GM12892 (cell line): Measurements from ENCODE around the gene TXNRD1.

Source experiments
- DNase-seq: peaks from one replicate; pipeline ENCODE4 v3.0.0; 2011; ENCODE audit not compliant: insufficient read length
- FAIRE-seq: peaks from 2 replicates; lab custom pipeline; 2011; peaks lifted over from hg19 to GRCh38; lab: Jason Lieb, UNC
- POLR2A ChIP-seq: IDR thresholded peaks from 2 replicates; pipeline ENCODE4 v1.6.1; 2011; ENCODE audit warnings: low read depth, low read length, control low read depth
- POLR2AphosphoS5 ChIP-seq: IDR thresholded peaks from 2 replicates; pipeline ENCODE4 v1.6.1; 2011; ENCODE audit warnings: low read depth, low read length, control low read depth
- TAF1 ChIP-seq: IDR thresholded peaks from 2 replicates; pipeline ENCODE4 v1.6.1; 2011; ENCODE audit warnings: low read depth, mild to moderate bottlenecking, control low read depth, low read length, borderline replicate concordance

TXNRD1 gene

DNA sequence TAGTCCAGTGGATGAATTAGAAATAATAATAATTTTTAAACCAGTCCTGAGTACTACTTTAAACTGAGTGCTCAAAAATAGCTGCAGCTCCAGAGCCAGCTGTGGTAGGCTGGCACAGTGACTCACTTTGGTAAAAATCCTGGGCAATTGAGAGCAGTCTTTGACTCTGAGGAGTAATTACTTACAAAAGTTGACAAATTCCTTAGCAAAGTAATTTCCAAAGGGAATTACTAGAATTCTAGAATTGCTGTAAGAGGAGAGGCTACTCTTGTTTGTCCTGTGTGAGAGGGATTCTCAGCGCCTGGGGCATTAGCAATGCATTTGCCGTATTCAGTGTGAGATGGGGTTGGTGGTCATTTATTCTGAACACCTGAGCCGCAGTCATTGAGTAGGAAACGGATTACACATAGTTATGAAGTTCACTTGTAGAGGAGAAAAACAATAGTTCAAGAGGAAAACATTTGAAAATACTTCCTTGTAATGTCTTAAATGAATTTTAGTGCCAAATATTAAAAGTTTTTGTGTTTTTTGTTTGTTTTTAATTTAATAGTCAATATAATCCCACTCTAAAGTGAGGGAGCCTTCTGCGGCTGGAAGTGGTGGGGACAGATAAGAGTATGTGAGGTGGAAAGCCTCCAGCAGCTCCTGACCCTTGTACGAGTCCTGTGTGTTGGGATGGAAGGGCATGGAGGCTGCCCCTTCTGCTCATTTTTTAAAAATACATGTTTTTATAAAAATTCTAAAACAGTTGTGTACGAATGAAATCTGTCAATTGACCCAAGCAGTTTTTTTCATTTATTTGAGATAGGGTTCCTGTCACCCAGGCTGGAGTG, 129.9 kb downstream of the TXNRD1 start:
- TF ChIP-seq TAF1: no peak
- no peak for TF ChIP-seq POLR2A
- no peak for TF ChIP-seq POLR2AphosphoS5
- FAIRE-seq: no peak
- DNase-seq: no peak

DNA sequence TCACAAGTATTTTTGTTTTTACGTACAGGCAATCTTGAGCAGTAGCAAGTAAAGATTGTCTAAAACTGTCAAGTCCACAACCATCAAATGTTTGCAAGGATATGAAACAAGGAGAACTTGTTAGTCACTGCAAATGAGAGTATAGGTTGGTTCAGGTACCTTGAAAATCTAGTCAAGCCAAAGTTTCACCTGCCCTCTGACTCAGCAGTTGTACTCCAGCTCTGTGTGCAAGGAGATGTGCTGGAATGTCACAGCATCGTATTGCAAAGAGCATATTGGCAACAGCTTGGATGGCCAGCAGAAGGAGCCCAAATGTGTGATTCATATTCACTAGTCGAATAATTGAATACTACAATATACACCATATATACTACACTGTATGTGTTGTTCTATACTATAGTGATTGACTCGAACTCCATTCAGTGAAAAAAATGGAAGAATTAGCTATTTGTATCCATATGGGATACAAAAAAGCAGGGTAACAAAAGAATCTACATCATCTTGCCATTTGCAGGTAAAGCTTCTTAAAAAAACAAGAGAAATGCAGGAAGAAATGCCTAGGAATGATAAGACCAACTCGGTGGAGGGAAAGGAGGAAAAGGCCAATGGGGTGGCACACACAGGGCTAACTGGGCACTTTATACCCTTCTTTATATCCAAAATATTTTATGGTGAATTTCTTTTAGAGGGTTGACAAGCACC, 131.9 kb downstream of the TXNRD1 start:
- FAIRE-seq (no peak), DNase-seq (no peak)
- TF ChIP-seq TAF1 (no peak), POLR2AphosphoS5 (no peak), POLR2A (no peak)

DNA sequence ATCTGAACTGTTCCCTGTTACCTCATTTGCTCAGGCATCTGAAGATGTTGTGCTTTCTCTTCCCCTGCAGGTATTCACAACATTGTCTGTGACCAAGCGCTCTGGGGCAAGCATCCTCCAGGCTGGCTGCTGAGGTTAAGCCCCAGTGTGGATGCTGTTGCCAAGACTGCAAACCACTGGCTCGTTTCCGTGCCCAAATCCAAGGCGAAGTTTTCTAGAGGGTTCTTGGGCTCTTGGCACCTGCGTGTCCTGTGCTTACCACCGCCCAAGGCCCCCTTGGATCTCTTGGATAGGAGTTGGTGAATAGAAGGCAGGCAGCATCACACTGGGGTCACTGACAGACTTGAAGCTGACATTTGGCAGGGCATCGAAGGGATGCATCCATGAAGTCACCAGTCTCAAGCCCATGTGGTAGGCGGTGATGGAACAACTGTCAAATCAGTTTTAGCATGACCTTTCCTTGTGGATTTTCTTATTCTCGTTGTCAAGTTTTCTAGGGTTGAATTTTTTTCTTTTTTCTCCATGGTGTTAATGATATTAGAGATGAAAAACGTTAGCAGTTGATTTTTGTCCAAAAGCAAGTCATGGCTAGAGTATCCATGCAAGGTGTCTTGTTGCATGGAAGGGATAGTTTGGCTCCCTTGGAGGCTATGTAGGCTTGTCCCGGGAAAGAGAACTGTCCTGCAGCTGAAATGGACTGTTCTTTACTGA, 132.9 kb downstream of the TXNRD1 start:
- no peak for TF ChIP-seq TAF1
- FAIRE-seq: no peak
- no peak for DNase-seq

DNA sequence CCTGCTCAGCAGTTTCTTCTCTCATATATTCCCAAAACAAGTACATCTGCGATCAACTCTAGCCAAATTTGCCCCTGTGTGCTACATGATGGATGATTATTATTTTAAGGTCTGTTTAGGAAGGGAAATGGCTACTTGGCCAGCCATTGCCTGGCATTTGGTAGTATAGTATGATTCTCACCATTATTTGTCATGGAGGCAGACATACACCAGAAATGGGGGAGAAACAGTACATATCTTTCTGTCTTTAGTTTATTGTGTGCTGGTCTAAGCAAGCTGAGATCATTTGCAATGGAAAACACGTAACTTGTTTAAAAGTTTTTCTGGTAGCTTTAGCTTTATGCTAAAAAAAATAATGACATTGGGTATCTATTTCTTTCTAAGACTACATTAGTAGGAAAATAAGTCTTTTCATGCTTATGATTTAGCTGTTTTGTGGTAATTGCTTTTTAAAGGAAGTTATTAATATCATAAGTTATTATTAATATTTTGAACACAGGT, 133.5 kb downstream of the TXNRD1 start:
- FAIRE-seq: no peak
- TF ChIP-seq POLR2AphosphoS5 (no peak), POLR2A (no peak), TAF1 (no peak)
- DNase-seq: no peak

DNA sequence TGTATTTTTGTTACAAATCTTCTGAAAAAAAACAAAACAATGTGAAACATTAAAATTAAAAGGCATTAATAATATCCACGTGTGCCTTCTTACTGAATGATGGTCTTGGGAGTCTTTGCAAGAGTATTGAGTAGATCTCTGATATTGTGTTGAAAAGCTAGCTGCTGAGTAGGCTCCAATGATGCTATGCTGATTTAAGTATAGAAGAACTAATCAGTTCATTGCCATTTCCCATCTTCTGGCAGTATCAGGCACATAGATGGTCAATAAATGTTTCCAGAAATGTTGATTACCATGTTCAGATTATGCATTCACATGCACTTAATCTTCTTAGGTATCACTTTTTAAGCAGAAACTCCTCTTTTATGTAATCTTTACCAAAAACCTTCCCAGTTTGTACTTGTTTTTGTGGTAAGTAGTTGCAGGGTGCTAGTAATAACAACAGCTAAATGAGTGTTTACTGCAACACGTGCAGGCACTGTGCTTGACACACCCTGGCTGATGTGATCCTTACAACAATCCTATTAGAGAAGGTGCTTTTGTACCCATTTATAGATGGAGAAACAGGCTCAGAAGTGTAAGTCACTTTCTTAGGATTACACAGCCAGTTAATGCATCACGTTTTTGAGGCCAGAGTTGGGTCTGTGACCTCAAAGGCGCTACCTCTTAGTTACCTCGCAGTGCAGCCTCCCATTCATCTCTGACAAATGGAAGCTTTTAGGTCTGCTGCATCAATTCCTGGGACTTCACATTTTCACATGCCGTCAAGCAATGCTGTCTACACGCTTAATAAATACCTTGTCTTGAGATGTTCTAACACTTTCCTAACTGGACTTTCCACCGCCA, 134.9 kb downstream of the TXNRD1 start:
- FAIRE-seq (no peak), DNase-seq (no peak)
- TF ChIP-seq TAF1 (no peak), POLR2AphosphoS5 (no peak), POLR2A (no peak)

DNA sequence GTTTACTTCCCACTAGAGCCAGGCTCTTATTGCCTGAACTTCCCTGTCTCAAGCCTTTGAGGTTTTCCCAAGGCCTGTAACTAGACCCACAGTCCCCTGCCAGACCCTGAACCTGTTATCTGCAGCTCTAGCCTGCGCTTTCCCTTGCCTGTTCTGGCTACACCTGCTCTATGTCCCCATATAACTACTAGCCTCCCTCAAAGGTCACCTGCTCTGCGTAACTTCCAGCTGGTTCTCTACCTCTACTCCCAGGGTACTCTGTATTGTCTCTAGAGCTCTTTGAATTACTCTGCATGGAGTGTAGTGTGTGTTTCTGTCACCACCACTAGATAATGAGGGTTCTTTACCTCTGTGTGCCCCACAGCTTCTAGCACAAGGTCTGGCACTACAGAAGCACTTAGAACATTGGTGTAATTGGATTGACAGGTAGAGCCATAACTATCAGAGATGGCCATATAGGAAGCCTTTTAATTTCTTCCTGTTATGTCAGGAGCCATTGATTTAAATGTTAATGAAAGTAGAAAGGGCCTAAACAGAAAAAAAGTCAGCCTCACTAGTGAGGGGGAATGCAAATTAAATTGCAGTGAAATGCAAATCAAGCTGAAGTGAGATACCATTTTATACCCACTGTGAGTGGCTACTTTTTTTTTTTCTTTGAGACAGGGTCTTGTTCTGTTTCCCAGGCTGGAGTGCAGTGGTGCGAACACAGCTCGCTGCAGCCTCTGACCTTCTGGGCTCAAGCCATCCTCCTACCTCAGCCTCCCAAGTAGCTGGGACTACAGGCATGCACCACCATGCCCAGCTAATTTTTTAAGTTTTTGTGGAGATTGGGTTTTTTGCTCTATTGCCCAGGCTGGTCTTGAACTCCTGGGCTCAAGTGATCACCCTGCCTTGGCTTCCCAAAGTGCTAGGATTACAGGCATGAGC, 135.7 kb downstream of the TXNRD1 start:
- TF ChIP-seq POLR2AphosphoS5: 0 out of 2 replicates have a peak, but pooled peaks have one; percentile 35
- TF ChIP-seq TAF1: no peak
- TF ChIP-seq POLR2A: peak; percentile 32; the same call in 1 of the 2 replicates
- no peak for DNase-seq

DNA sequence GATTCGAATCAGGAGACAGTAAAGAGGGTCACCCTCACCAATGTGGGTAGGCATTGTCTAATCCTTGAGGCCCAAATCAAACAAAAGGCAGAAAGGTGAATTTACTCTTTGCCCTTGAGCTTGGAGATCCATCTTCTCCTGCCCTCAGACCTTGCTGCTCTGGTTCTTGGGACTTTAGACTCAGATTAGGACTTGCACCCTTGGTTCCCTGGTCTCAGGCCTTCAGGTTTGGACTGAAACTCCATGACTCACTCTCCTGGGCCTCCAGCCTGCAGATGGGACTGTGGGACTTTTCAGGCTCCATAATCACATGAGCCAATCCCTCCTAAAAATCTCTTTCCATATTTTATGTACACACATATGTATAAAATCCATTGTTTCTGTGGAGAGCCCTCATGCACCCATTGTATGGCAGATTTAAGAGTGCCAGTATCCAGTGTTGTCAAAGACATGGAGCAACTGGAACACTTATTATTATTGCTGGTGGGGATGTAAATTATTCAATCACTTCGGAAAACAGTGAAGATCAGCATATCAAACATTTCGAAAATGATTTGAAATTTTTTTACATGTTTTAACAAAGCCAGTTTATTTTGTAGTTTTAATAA, 136.6 kb downstream of the TXNRD1 start:
- TF ChIP-seq POLR2AphosphoS5: no peak
- FAIRE-seq (no peak), DNase-seq (no peak)

More for the DNA sequence above, 135.7 kb downstream of the TXNRD1 start:
- no peak for FAIRE-seq

DNA sequence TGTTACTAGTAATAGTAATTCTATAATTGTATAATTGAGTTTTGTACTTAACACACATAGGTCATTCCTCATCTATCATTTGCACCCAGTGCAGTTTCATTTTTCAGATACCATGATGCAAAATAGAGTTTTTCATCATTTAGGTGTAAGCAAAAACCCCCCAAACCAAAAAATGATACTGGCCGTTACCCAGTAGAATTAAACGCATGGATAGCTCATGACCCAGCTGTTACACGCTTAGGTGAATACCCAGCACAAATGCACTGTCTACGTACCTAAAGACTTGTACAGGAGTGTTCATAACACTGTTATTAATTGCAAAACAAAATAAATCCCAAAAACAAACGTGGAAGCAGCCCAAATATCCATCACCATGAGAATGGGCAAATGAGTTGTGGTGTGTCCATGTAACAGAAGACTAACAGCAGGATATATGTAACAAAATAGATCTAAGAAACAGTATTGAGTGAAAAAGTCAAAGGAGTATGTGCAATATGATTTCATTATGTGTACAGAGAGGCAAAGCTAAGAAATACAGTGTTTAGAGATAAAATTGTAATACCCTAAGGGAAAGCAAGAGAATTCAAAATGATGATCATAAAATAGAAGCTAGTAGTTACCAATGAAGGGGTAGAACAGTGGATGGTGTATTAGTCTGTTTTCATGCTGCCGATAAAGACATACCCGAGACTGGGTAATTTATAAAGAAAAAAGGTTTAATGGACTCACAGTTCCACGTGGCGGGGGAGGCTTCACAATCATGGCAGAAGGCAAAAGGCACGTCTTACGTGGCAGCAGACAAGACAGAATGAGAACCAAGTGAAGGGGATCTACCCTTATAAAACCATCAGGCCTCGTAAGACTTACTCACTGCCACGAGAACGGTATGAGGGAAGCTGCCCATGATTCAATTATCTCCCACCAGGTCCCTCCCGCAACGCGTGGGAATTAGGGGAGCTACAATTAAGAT, 137.7 kb downstream of the TXNRD1 start:
- DNase-seq (no peak), FAIRE-seq (peak; percentile 42)
- no peak for TF ChIP-seq POLR2AphosphoS5
- TF ChIP-seq POLR2A: no peak
- TF ChIP-seq TAF1: no peak
